Activated T-cell treated with anti-CD3 and anti-CD28 coated beads for 24 hours (primary cell): ENCODE measurements around the gene MCRIP1.

Experiments used
- DNase-seq: peaks from one replicate; pipeline ENCODE4 v3.0.0-alpha.2; 2020; ENCODE audit warnings: low read depth

MCRIP1 gene

GRCh38 chr17:81819708-81820107, 13.4 kb downstream of the MCRIP1 start:
- DNase-seq = no peak

DNA sequence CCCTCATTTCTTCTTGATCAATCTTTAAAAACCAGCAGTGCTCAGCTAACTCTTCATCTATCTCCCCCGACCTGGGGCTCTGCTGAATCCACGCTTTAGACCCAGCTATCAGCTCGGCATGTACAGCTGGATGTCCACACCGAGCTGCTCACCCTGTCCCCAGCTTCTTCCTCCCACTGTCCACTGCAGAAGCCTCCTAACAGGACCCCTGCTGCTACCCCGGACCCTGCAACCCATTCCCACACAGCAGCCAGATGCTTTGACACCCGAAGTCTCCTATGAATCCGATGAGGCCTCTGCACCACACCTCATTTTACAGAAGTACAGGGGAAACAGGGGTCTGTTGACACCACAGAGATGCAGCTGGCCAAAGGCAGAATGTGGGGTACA, 15.3 kb downstream of the MCRIP1 start:
- DNase-seq = no peak

- no peak for DNase-seq
Observed at GRCh38 chr17:81815646-81815986, 17.5 kb downstream of the MCRIP1 start.

- DNase-seq = no peak
Observed at GRCh38 chr17:81814748-81815645, 18.1 kb downstream of the MCRIP1 start.

GRCh38 chr17:81813861-81814683, 19.0 kb downstream of the MCRIP1 start:
- DNase-seq = no peak

GRCh38 chr17:81813371-81813684, 19.8 kb downstream of the MCRIP1 start:
- no peak for DNase-seq

DNA sequence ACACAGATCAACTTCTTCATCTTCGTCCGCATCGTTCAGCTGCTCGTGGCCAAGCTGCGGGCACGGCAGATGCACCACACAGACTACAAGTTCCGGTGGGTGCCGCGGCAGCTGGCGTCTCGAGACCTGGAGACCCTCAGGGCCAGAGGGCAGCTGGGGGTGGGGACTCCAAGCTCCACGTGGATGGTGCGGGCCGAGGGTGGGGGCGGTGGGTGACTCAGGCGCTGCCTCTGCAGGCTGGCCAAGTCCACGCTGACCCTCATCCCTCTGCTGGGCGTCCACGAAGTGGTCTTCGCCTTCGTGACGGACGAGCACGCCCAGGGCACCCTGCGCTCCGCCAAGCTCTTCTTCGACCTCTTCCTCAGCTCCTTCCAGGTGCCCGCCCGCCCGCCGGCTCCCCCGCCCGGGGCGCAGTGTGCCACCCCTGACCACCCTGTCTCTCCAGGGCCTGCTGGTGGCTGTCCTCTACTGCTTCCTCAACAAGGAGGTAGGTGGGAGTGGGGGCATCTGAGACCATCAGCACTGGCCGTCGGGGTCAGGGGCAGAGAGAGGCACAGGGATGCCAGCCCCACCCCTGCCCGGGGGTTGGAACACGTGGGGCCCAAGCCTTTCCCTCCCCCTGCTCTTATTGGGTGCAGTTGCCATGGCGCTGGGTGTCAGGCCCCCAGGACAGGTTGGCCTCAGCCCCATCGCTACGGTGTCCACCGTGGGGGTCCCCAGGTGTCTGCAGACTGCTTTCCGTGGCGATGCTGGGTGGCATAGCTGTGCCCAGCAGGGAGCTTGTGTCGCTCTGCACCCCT, 20.3 kb downstream of the MCRIP1 start:
- DNase-seq = no peak

DNA sequence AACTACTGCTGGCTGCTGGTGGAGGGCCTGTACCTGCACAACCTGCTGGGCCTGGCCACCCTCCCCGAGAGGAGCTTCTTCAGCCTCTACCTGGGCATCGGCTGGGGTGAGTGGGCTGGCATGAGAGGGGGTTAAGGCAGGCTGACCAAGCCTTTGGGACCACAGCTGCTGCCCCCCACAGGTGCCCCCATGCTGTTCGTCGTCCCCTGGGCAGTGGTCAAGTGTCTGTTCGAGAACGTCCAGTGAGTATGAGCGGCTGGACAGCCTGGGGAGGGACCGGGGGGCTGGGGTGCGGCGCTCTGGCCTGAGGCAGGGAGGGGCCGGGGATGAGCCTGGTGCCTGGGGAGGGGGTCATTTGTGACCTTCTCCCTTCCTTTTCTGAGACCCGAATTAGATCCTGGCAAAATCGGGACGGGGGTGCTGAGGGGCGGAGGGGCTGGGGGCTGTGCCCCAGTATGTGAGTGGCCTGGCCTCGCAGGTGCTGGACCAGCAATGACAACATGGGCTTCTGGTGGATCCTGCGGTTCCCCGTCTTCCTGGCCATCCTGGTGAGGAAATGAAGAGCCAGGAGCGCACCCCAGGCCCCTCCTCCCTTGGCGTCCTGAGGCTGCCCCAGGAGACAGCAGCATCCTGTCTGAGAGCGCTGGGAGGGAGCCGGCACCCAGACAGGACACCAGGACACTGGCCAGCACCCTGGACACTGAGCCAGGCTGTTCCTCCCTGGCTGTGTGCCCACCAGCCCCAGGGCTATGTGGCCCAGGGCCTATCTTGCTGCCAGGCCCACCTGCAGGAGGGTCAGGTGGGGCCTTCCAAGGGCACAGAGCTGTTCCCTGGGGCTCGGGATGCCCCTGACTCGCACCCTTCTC, 21.2 kb downstream of the MCRIP1 start:
- no peak for DNase-seq

- DNase-seq = no peak
Observed at GRCh38 chr17:81810892-81811704, 22.0 kb downstream of the MCRIP1 start.

DNA sequence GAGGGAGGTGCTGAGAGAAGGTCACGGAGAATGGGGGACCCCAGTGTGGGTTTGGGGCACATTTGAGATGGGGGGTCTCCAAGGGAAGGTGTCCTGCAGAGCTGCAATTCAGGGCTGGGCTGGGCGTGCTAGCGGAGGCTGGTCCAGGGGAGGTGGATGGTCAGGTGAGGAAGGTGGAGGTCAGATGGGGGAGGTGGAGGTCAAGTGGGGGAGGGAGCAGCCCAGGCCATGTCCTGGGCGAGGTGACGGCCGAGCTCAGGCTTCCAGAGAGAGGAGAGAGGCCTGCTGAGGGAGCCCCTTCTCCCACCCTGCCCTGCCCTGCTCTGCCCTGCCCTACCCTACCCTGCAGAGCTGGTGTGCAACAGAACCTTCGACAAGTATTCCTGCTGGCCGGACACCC, 22.6 kb downstream of the MCRIP1 start:
- no peak for DNase-seq

DNA sequence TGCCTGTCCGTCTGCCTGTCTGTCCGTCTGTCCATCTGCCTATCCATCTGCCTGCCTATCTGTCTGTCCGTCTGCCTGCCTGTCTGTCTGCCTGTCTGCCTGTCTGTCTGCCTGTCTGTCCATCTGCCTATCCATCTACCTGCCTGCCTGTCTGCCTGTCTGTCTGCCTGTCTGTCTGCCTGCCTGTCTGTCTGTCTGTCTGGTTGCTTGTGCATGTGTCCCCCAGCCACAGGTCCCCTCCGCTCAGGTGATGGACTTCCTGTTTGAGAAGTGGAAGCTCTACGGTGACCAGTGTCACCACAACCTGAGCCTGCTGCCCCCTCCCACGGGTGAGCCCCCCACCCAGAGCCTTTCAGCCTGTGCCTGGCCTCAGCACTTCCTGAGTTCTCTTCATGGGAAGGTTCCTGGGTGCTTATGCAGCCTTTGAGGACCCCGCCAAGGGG, 23.5 kb downstream of the MCRIP1 start:
- DNase-seq = no peak

DNA sequence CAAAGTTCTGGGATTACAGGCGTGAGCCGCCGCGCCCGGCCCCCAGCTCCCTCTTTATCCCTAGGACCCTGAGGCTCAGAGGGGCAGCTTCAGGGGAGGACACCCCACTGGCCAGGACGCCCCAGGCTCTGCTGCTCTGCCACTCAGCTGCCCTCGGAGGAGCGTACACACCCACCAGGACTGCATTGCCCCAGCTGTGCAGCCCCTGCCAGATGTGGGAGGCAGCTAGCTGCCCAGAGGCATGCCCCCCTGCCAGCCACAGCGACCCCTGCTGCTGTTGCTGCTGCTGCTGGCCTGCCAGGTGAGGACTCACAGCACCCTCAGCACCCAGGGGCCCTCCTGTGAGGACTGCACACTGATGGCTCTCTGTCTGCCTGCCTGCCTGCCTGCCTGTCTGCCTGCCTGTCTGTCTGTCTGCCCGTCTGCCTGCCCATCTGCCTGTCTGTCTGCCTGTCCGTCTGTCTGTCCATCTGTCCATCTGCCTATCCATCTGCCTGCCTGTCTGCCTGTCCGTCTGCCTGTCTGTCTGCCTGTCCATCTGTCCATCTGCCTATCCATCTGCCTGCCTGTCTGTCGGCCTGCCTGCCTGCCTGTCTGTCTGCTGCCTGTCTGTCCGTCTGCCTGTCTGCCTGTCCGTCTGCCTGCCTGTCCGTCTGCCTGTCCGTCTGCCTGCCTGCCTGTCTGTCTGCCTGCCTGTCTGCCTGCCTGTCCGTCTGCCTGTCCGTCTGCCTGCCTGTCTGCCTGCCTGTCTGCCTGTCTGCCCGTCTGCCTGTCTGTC, 24.1 kb downstream of the MCRIP1 start:
- no peak for DNase-seq

DNA sequence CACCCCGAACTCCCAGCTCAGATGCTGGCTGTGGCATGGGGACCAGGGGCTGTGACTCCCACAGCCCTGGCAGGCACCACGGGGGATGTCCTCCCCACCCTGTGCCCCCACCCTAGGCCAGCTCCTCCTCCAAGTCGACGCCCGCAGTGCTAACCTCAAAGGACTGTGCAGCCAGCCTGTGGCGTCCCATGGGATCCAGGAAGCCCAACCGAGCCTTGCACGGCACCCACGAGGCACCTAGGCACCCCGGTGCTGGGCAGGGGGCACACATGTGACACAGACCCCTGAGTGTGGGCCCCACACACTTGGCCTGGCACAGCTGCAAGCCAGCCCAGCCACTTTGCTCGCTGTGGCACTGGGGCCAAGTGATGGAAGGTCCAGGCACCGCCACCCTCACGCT, 25.3 kb downstream of the MCRIP1 start:
- DNase-seq = no peak

- no peak for DNase-seq
Observed at GRCh38 chr17:81807210-81807719, 25.8 kb downstream of the MCRIP1 start.

DNA sequence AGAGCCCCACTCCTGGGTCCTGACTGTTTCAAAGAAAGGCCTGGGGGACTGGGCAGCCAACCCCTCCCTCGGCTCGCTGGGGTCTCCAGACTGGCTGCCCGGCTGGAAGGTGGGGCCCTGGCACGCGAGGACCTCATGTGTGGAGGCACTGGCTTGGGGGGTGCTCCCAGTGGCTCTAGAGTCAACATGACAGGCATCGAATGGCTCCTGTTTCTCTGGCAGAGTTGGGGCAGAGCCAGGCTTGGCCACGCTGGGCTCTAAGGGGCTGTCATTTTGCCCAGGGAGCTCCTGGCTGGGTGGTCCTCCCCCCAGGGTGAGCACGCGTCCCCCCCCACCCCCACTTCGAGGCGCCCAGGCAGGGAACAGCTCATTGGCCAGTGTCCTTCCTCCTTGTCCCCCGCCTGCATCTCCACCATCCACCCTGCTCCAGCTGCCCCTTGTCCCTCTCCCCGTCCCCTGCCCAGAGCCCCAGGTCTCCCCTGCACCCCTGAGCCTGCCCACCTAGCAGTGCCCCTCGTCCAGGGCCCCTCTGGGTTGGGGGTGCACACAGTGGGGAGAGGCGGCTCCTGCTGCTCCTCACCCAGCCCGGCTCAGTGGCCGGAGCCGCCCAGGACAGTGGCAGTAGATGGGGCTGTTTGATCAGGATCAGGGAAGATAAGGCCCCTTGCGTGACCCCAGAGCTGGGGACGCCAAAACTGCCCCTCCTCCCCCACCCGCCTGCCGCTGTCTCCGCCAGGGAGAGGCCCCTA, 26.5 kb downstream of the MCRIP1 start:
- no peak for DNase-seq

- no peak for DNase-seq
Observed at GRCh38 chr17:81805707-81806460, 27.2 kb downstream of the MCRIP1 start.

- no peak for DNase-seq
Observed at GRCh38 chr17:81804559-81805399, 28.3 kb downstream of the MCRIP1 start.
